ENCODE measurements around the gene MAP4K3. TPM values are rescaled to one million over a fixed set of nuclear protein-coding genes. Genes with fewer than 3 reads are reported as not detected.

The MAP4K3 gene
- polyA plus RNA-seq, 1 experiment: 43.5 TPM

- Histone ChIP-seq H3K4me3 (ENCODE audit: low read depth, low read length) (no peak overlapping the region), H3K27ac (ENCODE audit: low read depth, low read length) (no peak overlapping the region), H3K27me3 (ENCODE audit: control insufficient read depth, insufficient read depth, low read length) (no peaks in the 10 kb centered on the region), H3K9me3 (ENCODE audit: control insufficient read depth, insufficient read depth, low read length) (no peaks in the 10 kb centered on the region)
- ChIA-PET CTCF (interaction anchor here (2.1 kb wide), 1 partner anchor 10 kb away, joined by 7 read pairs; no protein-coding TSS in a partner anchor), POLR2A (no interaction called here)
- TF ChIP-seq CTCF (IDR thresholded peaks at IDR 0.05; ENCODE audit: low read depth, low read length): no peak
- no peak for DNase-seq (ENCODE audit: low read depth, low spot score)
Measured at GRCh38 chr2:39218391-39218790, 218.7 kb downstream of the MAP4K3 start.

GRCh38 chr2:39217192-39217550 is 219.9 kb downstream of the MAP4K3 start:
- H3K4me3 ChIP-seq (ENCODE audit: low read depth, low read length): no peak overlapping the region
- CTCF ChIA-PET: interaction anchor here (0.6 kb wide), 1 partner anchor 11 kb away, joined by 3 read pairs; no protein-coding TSS in a partner anchor

GRCh38 chr2:39216346-39217191 is 220.5 kb downstream of the MAP4K3 start:
- no peak overlapping the region for H3K4me3 ChIP-seq (ENCODE audit: low read depth, low read length)
- no peak for DNase-seq (ENCODE audit: low read depth, low spot score)
- ChIA-PET POLR2A (no interaction called here), CTCF (interaction anchor here (0.6 kb wide), 1 partner anchor 11 kb away, joined by 3 read pairs; no protein-coding TSS in a partner anchor)
- no peaks in the 10 kb centered on the region for H3K9me3 ChIP-seq (ENCODE audit: control insufficient read depth, insufficient read depth, low read length)
- no peak for TF ChIP-seq CTCF (IDR thresholded peaks at IDR 0.05; ENCODE audit: low read depth, low read length)
- H3K27ac ChIP-seq (ENCODE audit: low read depth, low read length): no peak overlapping the region
- H3K27me3 ChIP-seq (ENCODE audit: control insufficient read depth, insufficient read depth, low read length): no peaks in the 10 kb centered on the region

More at GRCh38 chr2:39217192-39217550, 219.9 kb downstream of the MAP4K3 start:
- Histone ChIP-seq H3K27me3 (ENCODE audit: control insufficient read depth, insufficient read depth, low read length) (no peaks in the 10 kb centered on the region), H3K27ac (ENCODE audit: low read depth, low read length) (no peak overlapping the region), H3K9me3 (ENCODE audit: control insufficient read depth, insufficient read depth, low read length) (no peaks in the 10 kb centered on the region)
- no peak for TF ChIP-seq CTCF (IDR thresholded peaks at IDR 0.05; ENCODE audit: low read depth, low read length)
- DNase-seq (ENCODE audit: low read depth, low spot score): no peak
- POLR2A ChIA-PET: no interaction called here

GRCh38 chr2:39215545-39215944 is 221.5 kb downstream of the MAP4K3 start:
- no peak for DNase-seq (ENCODE audit: low read depth, low spot score)
- TF ChIP-seq CTCF (IDR thresholded peaks at IDR 0.05; ENCODE audit: low read depth, low read length): no peak
- Histone ChIP-seq H3K9me3 (ENCODE audit: control insufficient read depth, insufficient read depth, low read length) (no peaks in the 10 kb centered on the region), H3K27ac (ENCODE audit: low read depth, low read length) (no peak overlapping the region), H3K27me3 (ENCODE audit: control insufficient read depth, insufficient read depth, low read length) (no peaks in the 10 kb centered on the region), H3K4me3 (ENCODE audit: low read depth, low read length) (no peak overlapping the region)
- CTCF ChIA-PET: no interaction called here
- POLR2A ChIA-PET: no interaction called here

- H3K27ac ChIP-seq (ENCODE audit: low read depth, low read length): no peak overlapping the region
- no peak overlapping the region for H3K4me3 ChIP-seq (ENCODE audit: low read depth, low read length)
- no peak for DNase-seq (ENCODE audit: low read depth, low spot score)
- H3K27me3 ChIP-seq (ENCODE audit: control insufficient read depth, insufficient read depth, low read length): no peaks in the 10 kb centered on the region
- H3K9me3 ChIP-seq (ENCODE audit: control insufficient read depth, insufficient read depth, low read length): no peaks in the 10 kb centered on the region
- CTCF ChIA-PET: interaction anchor here (0.7 kb wide), 1 partner anchor 15 kb away, joined by 4 read pairs; no protein-coding TSS in a partner anchor
- POLR2A ChIA-PET: no interaction called here
- TF ChIP-seq CTCF (IDR thresholded peaks at IDR 0.05; ENCODE audit: low read depth, low read length): no peak
Measured at GRCh38 chr2:39213015-39213414, 224.1 kb downstream of the MAP4K3 start.

Data from AG04450 (cell line).